ENCODE data around the gene LEO1.
A peak's percentile ranks its signal among the peaks of the same experiment; 100 is the strongest.

The LEO1 gene

GRCh38 chr15:51971375-51972133, at the start of gene LEO1:
Gene LEO1, minus strand, starts transcription at chr15:51971778. Its CDS starts 33 bp downstream, at chr15:51971745.
- peak; percentile 89 for DNase-seq

- DNase-seq, result no peak
These were observed 49.6 kb upstream of the LEO1 start for GRCh38 chr15:52021128-52021671.

GRCh38 chr15:52020221-52021085, 48.9 kb upstream of the LEO1 start:
- no peak for DNase-seq

DNA sequence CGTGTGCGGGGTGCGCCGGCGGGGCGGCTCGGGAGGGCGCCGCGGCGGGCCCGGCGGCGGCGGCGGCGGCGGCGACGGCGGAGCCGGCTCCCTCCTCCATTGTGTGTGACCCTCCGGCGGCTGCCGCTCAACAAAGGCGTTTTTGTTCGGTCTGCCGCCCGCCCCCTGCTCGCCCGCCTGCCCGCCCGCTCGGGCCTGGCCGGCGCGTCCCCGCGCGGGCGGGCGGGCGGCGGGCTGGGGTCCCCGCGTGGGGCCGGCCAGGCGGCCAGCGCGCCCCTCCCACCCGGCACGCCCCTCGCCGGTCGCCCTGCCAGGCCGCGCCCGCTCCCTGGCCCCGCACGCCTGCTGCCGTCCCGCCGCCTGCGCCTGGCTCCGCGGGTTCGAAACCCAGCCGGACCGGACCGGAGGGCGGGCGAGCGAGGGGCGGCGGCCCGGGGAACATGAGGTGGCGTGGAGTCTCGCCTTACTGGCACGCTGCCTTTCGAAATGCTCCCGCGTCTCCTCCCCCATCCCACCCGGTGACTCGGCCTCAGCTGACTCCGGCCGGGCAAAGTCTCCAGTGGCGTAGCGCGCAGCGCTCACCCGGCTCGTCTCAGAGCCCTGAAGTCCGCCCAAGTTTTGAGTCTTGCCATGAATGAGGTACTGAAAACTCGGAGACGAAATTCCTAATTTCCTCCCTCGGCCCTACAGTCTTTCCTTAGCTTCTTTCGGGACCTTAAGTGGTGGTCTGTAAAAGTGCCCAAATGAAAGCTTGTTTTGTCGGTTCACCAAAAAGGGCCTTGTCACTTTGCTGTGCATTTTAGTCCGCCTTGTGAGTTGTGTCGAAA, 48.0 kb upstream of the LEO1 start:
- DNase-seq, result no peak

- peak; percentile 36 for DNase-seq
These were observed 47.3 kb upstream of the LEO1 start, which contains the start of gene MAPK6 for GRCh38 chr15:52018693-52019393. Gene MAPK6, plus strand, starts transcription at chr15:52019219. Its CDS starts 27,242 bp downstream, at chr15:52046461.

GRCh38 chr15:52018244-52018643, 46.7 kb upstream of the LEO1 start:
- no peak for DNase-seq

- no peak for DNase-seq
These were observed 44.7 kb upstream of the LEO1 start for GRCh38 chr15:52016316-52016715.

- DNase-seq, result no peak
These were observed 43.0 kb upstream of the LEO1 start for GRCh38 chr15:52014616-52015015.

DNA sequence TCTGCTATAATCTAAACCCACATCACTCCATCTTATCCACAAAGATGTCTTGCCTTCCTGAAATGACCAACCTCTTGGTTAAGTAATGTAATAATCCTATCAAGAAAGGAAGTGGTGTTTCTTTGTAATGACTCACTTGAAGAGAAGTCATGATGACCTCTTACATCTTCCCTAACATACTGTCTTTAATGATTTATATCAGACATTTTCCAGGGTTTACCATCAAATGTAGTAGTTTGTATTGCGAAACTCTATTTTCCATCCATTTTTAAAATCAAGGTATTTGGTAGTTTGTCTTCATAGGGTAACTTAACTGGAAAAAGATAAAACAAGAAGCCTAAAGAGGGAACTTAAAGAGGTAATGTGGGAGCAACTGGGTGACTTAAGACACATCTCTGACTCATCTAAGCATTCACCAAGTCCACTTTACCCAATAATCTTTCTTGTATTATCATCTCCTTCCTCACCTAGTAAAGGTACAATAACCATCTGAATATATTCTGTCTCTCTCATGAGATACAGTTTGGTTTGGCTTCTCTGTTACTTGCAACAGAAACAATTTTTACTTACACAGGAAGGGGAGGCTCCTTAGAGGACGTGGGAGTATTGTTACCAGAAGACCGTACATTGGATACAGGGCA, 41.7 kb upstream of the LEO1 start:
- DNase-seq, result no peak

GRCh38 chr15:52012210-52012609, 40.6 kb upstream of the LEO1 start:
- no peak for DNase-seq

- no peak for DNase-seq
These were observed 40.1 kb upstream of the LEO1 start for GRCh38 chr15:52011711-52012144.

DNA sequence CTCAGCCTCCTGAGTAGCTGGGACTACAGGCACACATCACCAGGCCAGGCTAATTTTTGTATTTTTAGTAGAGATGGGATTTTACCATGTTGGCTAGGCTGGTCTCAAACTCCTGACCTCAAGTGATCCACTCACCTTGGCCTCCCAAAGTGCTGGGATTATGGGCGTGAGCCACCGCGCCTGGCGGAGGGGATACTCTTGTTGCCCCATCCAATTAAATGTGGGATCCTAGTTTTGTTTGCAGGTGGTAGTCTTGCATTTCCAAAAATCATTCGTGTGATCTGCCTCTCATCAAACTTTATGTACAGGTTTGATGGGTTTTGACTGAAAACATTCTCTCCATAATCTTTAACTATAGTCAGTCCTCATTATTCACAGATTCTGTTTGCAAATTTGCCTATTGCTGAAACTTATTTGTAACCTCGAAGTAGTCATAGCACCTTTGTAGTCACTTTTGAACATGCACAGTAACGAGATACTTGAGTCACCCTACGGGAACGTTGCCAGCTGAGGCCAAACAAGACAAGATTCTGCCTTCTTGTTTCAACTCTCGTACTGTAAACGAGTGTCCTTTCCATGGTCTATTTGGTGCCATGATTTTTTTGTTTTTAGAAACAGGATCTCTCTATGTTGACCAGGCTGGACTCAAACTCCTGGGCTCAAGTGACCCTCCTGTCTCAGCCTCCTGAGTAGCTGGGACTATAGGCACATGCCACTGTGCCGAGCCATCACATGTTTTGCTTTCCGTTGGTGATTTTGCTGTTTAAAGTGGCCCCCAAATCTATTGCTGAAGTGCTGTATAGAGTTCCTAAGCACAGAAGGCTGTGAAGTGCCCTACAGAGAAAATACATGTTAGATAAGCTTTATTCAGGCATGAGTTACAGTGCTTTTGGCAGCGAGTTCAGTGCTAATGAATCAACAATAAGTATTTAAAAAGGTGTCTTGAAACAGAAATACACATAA, 39.3 kb upstream of the LEO1 start:
- no peak for DNase-seq

GRCh38 chr15:52008698-52009434, 37.3 kb upstream of the LEO1 start:
- no peak for DNase-seq

- DNase-seq, result no peak
These were observed 36.8 kb upstream of the LEO1 start for GRCh38 chr15:52008359-52008697.

DNA sequence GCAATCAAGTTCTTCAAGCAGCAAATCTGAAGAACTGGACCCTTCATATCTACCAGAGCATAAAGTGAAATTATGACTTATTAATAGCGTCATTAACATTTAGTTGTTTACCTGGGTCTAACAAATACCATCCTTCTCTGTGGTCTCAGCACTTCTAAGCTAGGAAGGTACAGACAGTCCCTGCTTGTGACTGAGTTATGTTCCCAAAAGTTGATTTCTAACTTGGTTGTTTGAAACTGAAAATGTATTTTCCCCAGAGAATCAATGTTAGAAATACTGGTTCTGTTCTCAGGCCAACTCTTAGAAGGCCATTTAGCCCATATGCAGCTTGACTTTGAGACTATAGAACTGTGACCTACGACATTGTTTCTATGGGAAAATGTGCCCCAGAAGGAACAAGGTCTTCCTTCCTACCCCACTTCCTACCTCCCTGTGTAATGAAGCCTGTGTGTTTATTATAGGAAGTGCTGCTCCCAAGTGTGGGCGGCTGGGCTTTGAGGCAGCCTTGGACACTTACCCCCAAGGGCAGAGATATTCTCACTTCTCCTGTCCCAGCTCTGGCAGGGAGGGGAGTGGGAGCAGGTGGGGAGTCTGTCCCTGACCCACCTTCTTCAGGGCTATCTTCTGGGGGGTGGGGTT, 35.2 kb upstream of the LEO1 start:
- no peak for DNase-seq

DNA sequence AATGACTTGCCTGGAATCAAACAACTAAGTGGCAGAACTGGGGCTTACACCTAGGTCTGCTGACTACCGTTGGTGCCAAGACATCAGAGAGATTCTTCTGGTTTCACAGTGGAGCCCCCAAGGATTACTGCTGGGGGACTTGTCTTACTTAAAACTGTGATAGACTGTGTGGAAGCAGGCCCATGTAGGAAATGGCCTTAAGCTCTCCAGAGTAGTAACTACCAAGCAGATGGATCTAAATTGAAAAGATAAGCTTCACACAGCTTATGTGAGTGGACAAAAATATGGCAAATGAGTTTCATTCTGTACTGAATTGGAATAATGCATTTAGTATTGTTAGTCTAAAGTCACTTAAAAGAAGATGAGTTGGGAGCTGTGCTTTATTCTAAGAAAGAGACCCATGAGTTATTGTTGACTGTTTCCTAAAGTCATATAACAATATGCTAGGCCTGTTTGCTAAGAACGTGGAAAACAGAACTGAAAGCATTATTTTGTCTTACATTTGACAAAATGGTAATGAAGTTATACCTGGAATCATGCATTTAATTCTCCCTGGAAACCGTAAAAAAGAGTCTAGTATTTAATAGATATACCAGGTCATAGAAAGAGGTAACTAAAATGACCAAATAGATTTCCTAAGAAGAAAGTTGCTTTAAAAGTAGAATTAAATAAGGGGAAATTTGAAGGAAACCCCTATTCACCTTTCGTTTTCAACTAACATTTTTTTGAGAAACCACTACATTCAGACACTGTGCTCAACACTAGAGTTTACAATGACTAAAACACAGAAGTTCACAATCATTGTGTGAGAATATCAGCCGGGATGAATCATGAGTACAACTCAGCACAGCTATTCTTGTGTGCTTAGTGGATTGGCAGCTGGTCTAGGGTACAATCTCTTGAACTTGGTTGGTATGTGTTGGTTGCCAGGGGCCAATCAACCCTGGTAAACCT, 34.4 kb upstream of the LEO1 start:
- DNase-seq, result no peak

DNA sequence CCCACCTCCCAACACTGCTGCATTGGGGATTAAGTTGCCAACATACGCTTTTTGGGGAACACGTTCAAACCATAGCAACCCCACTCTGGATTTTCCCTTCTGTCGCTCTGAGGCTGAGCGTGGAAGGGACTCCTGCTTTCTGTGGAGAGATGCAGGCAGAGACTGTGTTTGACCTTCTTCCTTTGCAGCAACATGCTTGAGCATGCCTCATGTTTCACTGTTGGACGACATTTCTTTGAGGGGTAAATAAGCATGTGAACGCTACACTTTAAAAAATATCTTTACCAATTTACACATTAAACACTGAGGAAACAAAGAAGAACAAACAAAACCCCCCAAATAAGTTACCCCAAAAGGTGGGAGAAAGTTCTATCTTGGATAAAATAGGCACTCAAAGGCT, 33.2 kb upstream of the LEO1 start:
- no peak for DNase-seq

DNA sequence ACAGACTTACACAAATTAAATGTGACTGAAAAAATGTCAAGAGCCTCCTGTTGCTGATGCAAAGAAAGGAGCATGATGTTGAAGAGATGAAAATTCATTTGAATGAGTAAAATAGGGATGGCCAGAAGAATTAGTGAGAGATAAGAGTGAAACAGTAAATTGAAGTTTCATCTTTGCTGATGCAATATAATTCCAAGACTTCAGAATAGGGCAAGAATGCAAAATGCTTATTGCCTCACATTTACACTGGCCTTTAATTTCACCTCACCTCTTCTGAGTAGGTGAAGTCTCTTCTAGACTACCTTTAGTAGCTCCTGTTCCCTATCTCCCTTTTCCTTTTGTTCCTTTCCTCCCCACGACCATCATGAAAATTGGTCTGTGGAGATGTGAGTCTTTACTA, 32.1 kb upstream of the LEO1 start:
- no peak for DNase-seq

Measured in NCI-H2081 treated with DMSO at 0.1 percent for 48 hours (cell line).